Activated B cell treated with CpG ODN at 0.5 μM for 24 hours (primary cell): ENCODE measurements around the gene ADISSP. TPM values are rescaled to one million over a fixed set of nuclear protein-coding genes. Genes with fewer than 3 reads are reported as not detected.

Experiments used
- ATAC-seq: fragments of 200-7000 bp; cut with Tn5 transposase; one replicate; pipeline ENCODE4 v1.10.0; 2021; ENCODE audit warnings: low read depth, mild to moderate bottlenecking, moderate library complexity
- CTCF ChIA-PET: fragments of 350-600 bp; sonication (Branson Sonifier 250); formaldehyde crosslinking; loops from one replicate; lab custom pipeline; 2021; ENCODE audit warnings: antibody characterized with exemption; lab: Charles Lee
- POLR2A ChIA-PET: fragments of 350-600 bp; sonication (Branson Sonifier 250); formaldehyde crosslinking; loops from one replicate; lab custom pipeline; 2021; ENCODE audit warnings: antibody characterized with exemption; lab: Charles Lee
- DNase-seq: peaks from one replicate; pipeline ENCODE4 v3.0.0; 2022
- H3K27ac Mint-ChIP-seq: one replicate; pipeline ENCODE4 v1.8.0; 2020; ENCODE audit warnings: mixed read lengths
- H3K27me3 Mint-ChIP-seq: one replicate; pipeline ENCODE4 v1.8.0; 2021; ENCODE audit warnings: mixed read lengths
- H3K36me3 Mint-ChIP-seq: one replicate; pipeline ENCODE4 v1.8.0; 2021; ENCODE audit warnings: low read depth, mixed read lengths
- H3K4me1 Mint-ChIP-seq: one replicate; pipeline ENCODE4 v1.8.0; 2021; ENCODE audit warnings: mixed read lengths
- H3K4me3 Mint-ChIP-seq: one replicate; pipeline ENCODE4 v1.8.0; 2020; ENCODE audit warnings: mild to moderate bottlenecking, mixed read lengths
- H3K9me3 Mint-ChIP-seq: one replicate; pipeline ENCODE4 v1.8.0; 2020; ENCODE audit warnings: mixed read lengths
- CTCF ChIP-seq: fragments of 200-600 bp; IDR thresholded peaks from one replicate; pipeline ENCODE4 v1.8.0; 2022; ENCODE audit warnings: antibody characterized with exemption, mild to moderate bottlenecking
- intact Hi-C: fragments of 100-400 bp; cut with micrococcal nuclease; formaldehyde crosslinking; loops from one replicate; pipeline ENCODE4 v1.15.1; 2024
- total RNA-seq: library from RNA; stranded (reverse); gene quantifications from 2 replicates; pipeline ENCODE4 v1.2.3, GENCODE V29; 2022

The ADISSP gene
- total RNA-seq, 1 donor from 2014 or later: 29.9 TPM

GRCh38 chr20:3801846-3802245 lies 34.3 kb upstream of the ADISSP start:
- no peak for TF ChIP-seq CTCF
- Mint-ChIP-seq H3K9me3 (no peaks in the 10 kb centered on the region), H3K4me3 (no peak overlapping the region), H3K27ac (no peak overlapping the region), H3K27me3 (no peaks in the 10 kb centered on the region), H3K36me3 (peaks cover 52% of the 10 kb centered on the region), H3K4me1 (peaks cover 66% of the 10 kb centered on the region)
- DNase-seq (no peak), ATAC-seq (no peak)
- intact Hi-C loops: no loop called here
- ChIA-PET CTCF (no interaction called here), POLR2A (no interaction called here)

GRCh38 chr20:3801299-3801698 lies 33.7 kb upstream of the ADISSP start:
- ATAC-seq: no peak
- no peak for DNase-seq
- no peaks in the 10 kb centered on the region for H3K27me3 Mint-ChIP-seq
- no peaks in the 10 kb centered on the region for H3K9me3 Mint-ChIP-seq
- H3K4me3 Mint-ChIP-seq: no peak overlapping the region
- TF ChIP-seq CTCF: no peak
- POLR2A ChIA-PET: interaction anchor here (0.7 to 2.5 kb wide), 2 partner anchors 14 to 19 kb away, joined by 3 to 17 read pairs; partner anchors contain the start of genes AP5S1 and CENPB
- CTCF ChIA-PET: interaction anchor here (2.7 kb wide), 1 partner anchor 18 kb away, joined by 12 read pairs; the partner anchor contains the start of gene AP5S1
- H3K27ac Mint-ChIP-seq: peak overlapping the region; percentile 93
- peaks cover 69% of the 10 kb centered on the region for H3K4me1 Mint-ChIP-seq
- H3K36me3 Mint-ChIP-seq: peaks cover 50% of the 10 kb centered on the region
- intact Hi-C loops: no loop called here

- H3K27ac Mint-ChIP-seq: peak overlapping the region; percentile 93
- intact Hi-C loops: loop anchor here (1.0 kb wide), 1 partner anchor 10 kb away; no protein-coding TSS in a partner anchor
- no peaks in the 10 kb centered on the region for H3K9me3 Mint-ChIP-seq
- ATAC-seq: no peak
- no peaks in the 10 kb centered on the region for H3K27me3 Mint-ChIP-seq
- ChIA-PET CTCF (interaction anchor here (2.7 kb wide), 1 partner anchor 19 kb away, joined by 12 read pairs; the partner anchor contains the start of gene AP5S1), POLR2A (interaction anchor here (0.7 to 2.9 kb wide), 3 partner anchors 14 to 20 kb away, joined by 3 to 17 read pairs (median 12); partner anchors contain the start of genes AP5S1 and CENPB)
- no peak for TF ChIP-seq CTCF
- peaks cover 69% of the 10 kb centered on the region for H3K4me1 Mint-ChIP-seq
- no peak overlapping the region for H3K4me3 Mint-ChIP-seq
- no peak for DNase-seq
- H3K36me3 Mint-ChIP-seq: peaks cover 47% of the 10 kb centered on the region
Measured at GRCh38 chr20:3800878-3801260, 33.3 kb upstream of the ADISSP start.

- CTCF ChIA-PET: interaction anchor here (2.7 kb wide), 1 partner anchor 19 kb away, joined by 12 read pairs; the partner anchor contains the start of gene AP5S1
- intact Hi-C loops: loop anchor here (1.0 kb wide), 1 partner anchor 11 kb away; no protein-coding TSS in a partner anchor
- Mint-ChIP-seq H3K4me1 (peaks cover 73% of the 10 kb centered on the region), H3K36me3 (peaks cover 45% of the 10 kb centered on the region), H3K4me3 (peak overlapping the region; percentile 28), H3K27ac (peak overlapping the region; percentile 93), H3K9me3 (no peaks in the 10 kb centered on the region), H3K27me3 (no peaks in the 10 kb centered on the region)
- POLR2A ChIA-PET: interaction anchor here (1.2 to 2.9 kb wide), 4 partner anchors 13 to 20 kb away, joined by 4 to 17 read pairs (median 10); partner anchors contain the start of genes AP5S1 and CENPB
- DNase-seq (no peak), ATAC-seq (no peak)
- no peak for TF ChIP-seq CTCF
Measured at GRCh38 chr20:3800256-3800877, 32.8 kb upstream of the ADISSP start.

GRCh38 chr20:3798908-3799248 lies 31.3 kb upstream of the ADISSP start:
- H3K9me3 Mint-ChIP-seq: no peaks in the 10 kb centered on the region
- H3K36me3 Mint-ChIP-seq: peaks cover 33% of the 10 kb centered on the region
- peak overlapping the region; percentile 93 for H3K27ac Mint-ChIP-seq
- peak overlapping the region; percentile 52 for H3K4me3 Mint-ChIP-seq
- CTCF ChIA-PET: interaction anchor here (2.7 kb wide), 1 partner anchor 21 kb away, joined by 12 read pairs; the partner anchor contains the start of gene AP5S1
- ATAC-seq: no peak
- TF ChIP-seq CTCF: no peak
- DNase-seq: no peak
- intact Hi-C loops: loop anchor here (5.0 kb wide), 1 partner anchor 88 kb away; the partner anchor contains the start of gene PANK2
- H3K4me1 Mint-ChIP-seq: peaks cover 74% of the 10 kb centered on the region
- POLR2A ChIA-PET: interaction anchor here (0.9 to 2.9 kb wide), 6 partner anchors 12 to 46 kb away, joined by 3 to 17 read pairs (median 6); partner anchors contain the start of genes AP5S1 and CENPB
- no peaks in the 10 kb centered on the region for H3K27me3 Mint-ChIP-seq
